ENCODE data around the gene SCART1.
"Not testable (repeated sequence)": the region's sequence is repeated elsewhere in the genome, so short reads cannot be mapped to it uniquely, and the experiment has no call there.

SCART1 gene

GRCh38 chr10:133474027-133474426, 20.3 kb downstream of the SCART1 start:
- no peak for DNase-seq (ENCODE audit: low read depth)

- no peak for DNase-seq (ENCODE audit: low read depth)
These were observed 21.1 kb downstream of the SCART1 start for GRCh38 chr10:133474665-133475424.

DNA sequence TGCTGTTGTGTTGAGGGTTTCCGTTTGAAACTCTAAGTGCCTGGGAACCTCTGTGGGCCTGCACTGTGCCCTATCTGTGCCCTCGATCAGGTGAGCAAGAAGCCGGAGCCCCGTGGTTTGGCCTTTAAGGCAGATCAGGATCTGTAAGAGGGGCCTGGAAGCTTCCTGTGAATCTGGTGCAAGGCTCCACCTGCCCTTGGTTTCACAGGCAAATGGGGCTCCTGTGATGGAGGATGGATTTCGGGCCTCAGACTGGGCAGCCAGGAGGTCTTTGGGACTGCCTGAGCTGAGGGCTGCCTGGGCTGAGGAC, 21.6 kb downstream of the SCART1 start:
- no peak for DNase-seq (ENCODE audit: low read depth)

DNA sequence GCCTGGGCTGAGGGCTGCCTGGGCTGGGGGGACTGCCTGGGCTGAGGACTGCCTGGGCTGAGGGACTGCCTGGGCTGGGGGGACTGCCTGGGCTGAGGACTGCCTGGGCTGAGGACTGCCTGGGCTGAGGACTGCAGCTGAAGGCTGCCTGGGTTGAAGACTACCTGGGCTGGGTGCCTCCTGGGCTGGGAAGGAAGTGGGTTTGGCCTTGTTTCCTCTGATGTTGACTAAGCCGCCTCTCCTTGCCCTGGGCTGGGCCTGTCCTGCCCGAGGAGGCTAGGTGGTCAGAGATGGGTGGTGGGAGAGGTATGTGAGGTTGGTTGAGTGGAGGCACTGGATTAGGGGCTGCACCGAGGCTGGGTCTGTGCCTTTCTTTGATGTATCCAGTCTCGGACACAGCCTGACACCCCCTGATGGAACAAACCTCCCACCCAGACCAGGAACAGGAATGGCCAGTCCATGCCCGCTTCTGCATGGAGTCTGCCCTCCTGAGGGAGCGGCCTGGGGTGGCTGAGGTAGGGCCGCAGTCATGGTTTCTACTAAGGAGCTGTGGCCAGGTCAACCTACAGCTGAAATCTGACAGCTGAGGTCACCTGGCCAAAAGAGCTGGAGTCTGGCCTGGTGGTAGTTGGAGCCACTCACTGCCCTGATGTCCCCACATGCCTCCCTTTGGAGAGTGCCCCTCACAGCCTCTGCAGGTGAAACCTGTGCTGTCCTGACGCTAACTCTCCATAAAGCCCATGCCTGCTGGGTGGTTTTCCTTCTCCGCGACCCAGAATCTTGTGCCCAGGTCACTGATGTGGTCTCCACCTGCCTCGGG, 22.3 kb downstream of the SCART1 start:
- DNase-seq (ENCODE audit: low read depth): no peak

GRCh38 chr10:133476641-133476990, 22.9 kb downstream of the SCART1 start:
- no peak for DNase-seq (ENCODE audit: low read depth)

DNA sequence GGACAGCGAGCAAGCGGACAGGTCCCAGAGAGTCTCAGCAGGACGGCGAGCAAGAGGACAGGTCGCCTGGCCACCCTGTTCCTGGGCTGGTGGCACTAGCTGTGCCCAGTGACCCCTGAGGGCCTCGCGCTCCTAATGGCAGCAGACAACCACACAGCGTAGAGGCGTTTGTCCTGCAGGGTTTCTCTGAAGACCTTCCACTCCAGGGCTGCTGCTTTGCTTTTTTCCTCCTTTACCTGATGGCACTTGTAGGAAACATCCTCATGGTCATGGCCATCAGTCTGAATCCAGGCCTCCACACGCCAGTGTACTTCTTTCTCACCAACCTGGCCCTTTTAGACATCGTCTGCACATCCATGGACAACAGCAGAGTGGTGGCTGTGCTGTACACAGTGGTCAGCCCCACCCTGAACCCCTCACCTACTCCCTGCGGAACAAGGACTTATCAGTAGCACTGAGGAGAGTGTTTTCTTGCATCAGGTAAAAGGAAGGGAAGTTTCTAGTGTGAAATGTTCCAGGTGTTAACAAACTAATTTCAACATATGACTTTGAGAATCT, 27.4 kb downstream of the SCART1 start:
- no peak for DNase-seq (ENCODE audit: low read depth)

DNA sequence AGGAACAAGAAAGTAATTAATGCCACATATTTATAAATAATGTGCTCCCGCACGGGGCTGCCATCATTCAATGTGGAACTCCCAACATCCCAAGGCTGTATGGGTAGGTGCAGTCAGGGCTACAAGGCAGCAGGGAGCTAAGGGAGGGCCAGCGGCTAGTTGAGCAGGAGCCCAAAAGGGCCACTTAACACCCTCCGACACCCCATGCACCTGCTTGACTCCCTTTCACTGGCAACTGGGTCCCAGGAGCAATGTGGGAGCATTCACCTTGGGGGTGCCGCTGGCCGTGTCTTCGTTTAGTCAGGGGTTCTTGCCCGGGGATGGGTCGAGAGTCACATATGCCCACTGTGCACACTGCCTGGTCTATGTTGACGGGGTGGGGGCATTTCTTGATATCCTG, 27.9 kb downstream of the SCART1 start:
- DNase-seq (ENCODE audit: low read depth): no peak

DNA sequence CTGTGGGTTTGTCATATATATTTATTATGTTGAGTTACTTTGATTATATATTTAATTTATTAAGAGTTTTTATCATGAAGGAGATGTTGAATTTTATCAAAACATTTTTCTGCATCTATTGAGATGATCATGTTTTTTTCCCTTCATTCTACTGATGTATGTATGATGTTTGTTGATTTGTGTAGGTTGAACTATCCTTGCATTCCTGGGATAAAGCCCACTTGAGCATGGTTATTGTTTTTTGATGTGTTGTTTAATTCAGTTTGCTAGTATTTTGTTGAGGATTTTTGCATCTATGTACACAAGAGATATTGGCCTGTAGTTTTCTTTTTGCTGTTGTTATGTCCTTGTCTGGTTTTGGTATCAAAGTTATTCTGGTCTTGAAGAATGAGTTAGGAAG, 31.1 kb downstream of the SCART1 start:
- DNase-seq (ENCODE audit: low read depth): no peak

- DNase-seq (ENCODE audit: low read depth): no peak
These were observed 33.3 kb downstream of the SCART1 start for GRCh38 chr10:133487085-133487484.

- DNase-seq (ENCODE audit: low read depth): no peak
These were observed 34.6 kb downstream of the SCART1 start for GRCh38 chr10:133488354-133488753.

DNA sequence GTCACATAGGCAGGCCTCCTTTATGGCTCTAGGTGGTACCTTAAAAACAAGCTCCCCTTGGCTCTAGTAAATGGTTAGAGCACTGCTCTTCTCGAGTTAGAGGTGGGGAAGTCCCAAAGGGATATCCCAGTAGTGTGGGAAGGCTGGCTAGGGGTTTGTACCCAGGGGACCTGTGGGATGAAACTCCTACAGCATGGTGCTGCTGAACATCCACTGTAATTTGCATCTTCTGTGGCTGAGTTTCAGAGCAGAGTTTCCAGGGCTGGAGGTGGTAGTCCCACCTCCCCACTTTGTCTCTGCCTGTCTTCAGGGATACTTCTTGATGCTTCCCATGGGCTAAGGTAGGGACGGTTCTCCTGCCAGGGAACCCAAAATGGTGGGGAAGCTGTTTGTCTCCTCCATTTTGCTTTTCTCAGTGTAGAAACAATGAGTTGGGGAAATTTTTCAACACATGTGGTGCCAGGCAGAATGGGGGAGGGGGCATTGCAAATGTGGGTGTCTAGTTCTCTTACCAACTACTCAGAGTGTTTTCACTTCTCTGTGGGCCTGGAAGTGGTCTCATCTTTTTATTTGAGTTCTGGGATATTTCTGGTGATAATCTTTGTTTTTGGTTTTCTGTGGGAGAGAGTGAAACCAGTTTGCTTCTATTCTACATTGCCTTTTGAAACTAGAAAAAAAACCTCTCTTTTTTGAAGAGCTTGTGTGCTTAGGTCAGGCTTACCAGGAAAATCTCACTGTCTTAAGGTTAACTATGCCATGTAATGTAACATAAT, 36.3 kb downstream of the SCART1 start:
- no peak for DNase-seq (ENCODE audit: low read depth)

- not testable (repeated sequence) for DNase-seq (ENCODE audit: low read depth)
These were observed 39.8 kb downstream of the SCART1 start for GRCh38 chr10:133493562-133493961.

DNA sequence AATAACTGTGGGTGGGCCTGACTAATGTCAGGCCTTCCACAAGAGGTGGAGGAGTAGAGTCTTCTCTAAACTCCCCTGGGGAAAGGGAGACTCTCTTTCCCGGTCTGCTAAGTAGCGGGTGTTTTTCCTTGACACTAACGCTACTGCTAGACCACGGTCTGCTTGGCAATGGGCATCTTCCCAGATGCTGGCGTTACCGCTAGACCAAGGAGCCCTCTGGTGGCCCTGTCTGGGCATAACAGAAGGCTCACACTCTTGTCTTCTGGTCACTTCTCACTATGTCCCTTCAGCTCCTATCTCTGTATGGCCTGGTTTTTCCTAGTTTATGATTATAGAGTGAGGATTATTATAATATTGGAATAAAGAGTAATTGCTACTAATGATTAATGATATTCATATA, 43.6 kb downstream of the SCART1 start:
- DNase-seq (ENCODE audit: low read depth): not testable (repeated sequence)

GRCh38 chr10:133499176-133499575, 45.4 kb downstream of the SCART1 start:
- DNase-seq (ENCODE audit: low read depth): not testable (repeated sequence)

DNA sequence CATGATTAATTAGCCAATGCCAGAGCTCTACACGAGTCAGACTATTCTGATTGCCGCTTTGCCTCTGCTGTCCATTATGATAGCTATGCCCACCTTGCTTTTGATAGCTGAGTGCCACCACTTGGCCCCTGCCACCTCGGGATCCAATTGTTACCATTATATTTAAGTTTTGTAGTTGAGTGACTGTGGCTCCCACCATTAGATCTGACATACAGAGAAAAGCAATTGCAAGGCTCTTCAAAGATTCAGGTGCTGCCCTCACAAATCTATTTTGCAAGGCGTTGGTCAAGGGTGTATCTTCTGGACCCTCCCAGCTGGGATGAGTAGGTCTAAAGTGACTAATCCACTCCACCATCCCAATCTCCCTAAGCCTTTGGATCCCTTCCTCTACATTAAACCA, 47.2 kb downstream of the SCART1 start:
- DNase-seq (ENCODE audit: low read depth): not testable (repeated sequence)

DNA sequence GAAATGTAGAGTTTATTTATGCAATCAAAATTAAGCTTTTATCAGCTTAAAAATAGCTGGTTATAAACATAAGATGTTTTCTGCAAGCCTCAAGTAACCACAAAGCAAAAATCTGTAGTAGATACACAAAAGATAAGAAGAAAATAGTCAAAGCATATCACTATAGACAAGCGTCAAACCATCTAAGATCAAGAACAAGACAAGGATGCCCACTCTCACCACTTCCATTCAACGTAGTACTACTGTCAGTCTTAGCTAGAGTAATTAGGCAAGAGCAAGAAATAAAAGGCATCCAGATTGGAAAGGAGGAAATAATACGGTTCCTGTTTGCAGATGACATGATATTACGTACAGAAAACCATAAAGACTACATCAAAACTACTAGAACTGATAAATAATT, 56.0 kb downstream of the SCART1 start:
- no peak for DNase-seq (ENCODE audit: low read depth)

DNA sequence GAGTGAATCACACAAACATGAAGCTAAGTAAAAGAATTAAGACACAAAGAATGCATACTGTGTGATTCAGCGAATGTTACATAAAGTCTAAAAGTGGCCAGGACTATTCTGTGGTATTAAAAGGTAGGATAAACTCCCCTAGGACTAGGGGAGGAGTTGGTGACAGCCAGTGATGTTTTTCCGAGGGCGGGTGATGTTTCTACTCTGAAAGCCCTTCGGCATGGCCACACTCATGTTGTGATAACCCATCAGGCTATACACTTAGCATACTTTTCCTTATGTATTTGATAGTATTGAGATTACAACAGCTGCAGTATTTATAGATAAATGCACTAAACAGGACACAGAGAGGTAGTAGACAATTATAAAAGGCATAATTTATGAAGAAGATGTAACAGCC, 57.7 kb downstream of the SCART1 start:
- no peak for DNase-seq (ENCODE audit: low read depth)

- no peak for DNase-seq (ENCODE audit: low read depth)
These were observed 58.3 kb downstream of the SCART1 start for GRCh38 chr10:133511907-133512528.

GRCh38 chr10:133515471-133515870, 61.7 kb downstream of the SCART1 start:
- no peak for DNase-seq (ENCODE audit: low read depth)

DNA sequence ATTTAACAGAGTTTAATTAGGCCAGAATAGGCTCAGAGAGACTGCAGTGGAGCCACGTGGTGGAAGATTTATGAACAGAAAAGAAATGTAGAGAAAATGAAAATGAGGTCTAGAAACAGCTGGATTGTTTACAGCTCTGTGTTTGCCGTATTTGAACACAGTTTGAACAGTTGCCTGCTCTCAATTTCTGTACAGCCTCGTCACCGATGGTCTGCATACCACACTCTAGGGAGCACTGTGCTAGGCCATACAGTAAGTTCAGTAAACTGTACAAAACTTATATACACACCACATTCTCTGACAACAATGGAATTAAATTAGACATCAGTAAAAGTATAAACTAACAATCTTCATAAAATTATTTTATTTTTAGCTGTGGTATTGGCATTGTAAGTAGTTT, 62.3 kb downstream of the SCART1 start:
- DNase-seq (ENCODE audit: low read depth): no peak

- DNase-seq (ENCODE audit: low read depth): not testable (repeated sequence)
These were observed 64.8 kb downstream of the SCART1 start for GRCh38 chr10:133518517-133518916.

Measured in fibroblast of gingiva (primary cell).